Hepatocyte (in vitro differentiated cells): ENCODE measurements around the gene SVOP.

Experiments
- EZH2phosphoT487 ChIP-seq: fragments of 200-600 bp; sonication (generic); IDR thresholded peaks from one replicate; pipeline ENCODE4 v1.6.1; 2018; ENCODE audit warnings: antibody characterized with exemption, mild to moderate bottlenecking, low read depth, moderate library complexity; ENCODE audit not compliant: unreplicated experiment, severe bottlenecking
- TF ChIP-seq, protein P1 (sequence below): fragments of 200-600 bp; sonication (generic); IDR thresholded peaks from 2 replicates; pipeline ENCODE4 v1.5.1; 2016; ENCODE audit warnings: antibody characterized with exemption, mild to moderate bottlenecking; ENCODE audit not compliant: poor library complexity

DNA sequence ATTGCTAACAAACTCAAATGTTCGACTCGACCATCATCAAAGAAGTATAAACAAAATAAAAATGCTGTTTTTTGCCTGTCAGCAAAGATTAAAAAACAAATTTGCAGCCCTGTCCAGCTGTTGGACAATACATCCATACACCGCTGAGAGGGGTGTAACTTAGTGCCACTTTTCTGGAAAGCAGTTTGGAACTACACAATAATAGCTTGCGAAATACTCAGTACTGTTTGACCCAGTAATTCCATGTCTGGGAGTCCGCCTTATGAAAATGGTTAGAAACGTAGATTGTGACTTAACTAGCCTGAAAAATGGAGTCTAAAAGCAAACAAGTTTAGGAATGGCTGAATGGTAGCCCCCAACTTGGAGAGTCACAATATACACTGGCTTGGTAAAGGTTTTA is 37.9 kb upstream of the SVOP start:
- no peak for TF ChIP-seq EZH2phosphoT487
- TF ChIP-seq, protein P1, sequence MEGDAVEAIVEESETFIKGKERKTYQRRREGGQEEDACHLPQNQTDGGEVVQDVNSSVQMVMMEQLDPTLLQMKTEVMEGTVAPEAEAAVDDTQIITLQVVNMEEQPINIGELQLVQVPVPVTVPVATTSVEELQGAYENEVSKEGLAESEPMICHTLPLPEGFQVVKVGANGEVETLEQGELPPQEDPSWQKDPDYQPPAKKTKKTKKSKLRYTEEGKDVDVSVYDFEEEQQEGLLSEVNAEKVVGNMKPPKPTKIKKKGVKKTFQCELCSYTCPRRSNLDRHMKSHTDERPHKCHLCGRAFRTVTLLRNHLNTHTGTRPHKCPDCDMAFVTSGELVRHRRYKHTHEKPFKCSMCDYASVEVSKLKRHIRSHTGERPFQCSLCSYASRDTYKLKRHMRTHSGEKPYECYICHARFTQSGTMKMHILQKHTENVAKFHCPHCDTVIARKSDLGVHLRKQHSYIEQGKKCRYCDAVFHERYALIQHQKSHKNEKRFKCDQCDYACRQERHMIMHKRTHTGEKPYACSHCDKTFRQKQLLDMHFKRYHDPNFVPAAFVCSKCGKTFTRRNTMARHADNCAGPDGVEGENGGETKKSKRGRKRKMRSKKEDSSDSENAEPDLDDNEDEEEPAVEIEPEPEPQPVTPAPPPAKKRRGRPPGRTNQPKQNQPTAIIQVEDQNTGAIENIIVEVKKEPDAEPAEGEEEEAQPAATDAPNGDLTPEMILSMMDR: no peak
